A549 treated with Hydrocortisone at 1 μM for 4 hours (cell line): ENCODE measurements around the gene LPCAT2. TPM values are rescaled to one million over a fixed set of nuclear protein-coding genes. Genes with fewer than 3 reads are reported as not detected.

Experiments
- total RNA-seq: library from RNA; stranded (reverse); fragments of 200-300 nt; extraction: Qiagen RNA extraction; gene quantifications from 5 replicates; pipeline ENCODE4 v1.2.3, GENCODE V29; 2022

The LPCAT2 gene, protein sequence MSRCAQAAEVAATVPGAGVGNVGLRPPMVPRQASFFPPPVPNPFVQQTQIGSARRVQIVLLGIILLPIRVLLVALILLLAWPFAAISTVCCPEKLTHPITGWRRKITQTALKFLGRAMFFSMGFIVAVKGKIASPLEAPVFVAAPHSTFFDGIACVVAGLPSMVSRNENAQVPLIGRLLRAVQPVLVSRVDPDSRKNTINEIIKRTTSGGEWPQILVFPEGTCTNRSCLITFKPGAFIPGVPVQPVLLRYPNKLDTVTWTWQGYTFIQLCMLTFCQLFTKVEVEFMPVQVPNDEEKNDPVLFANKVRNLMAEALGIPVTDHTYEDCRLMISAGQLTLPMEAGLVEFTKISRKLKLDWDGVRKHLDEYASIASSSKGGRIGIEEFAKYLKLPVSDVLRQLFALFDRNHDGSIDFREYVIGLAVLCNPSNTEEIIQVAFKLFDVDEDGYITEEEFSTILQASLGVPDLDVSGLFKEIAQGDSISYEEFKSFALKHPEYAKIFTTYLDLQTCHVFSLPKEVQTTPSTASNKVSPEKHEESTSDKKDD
- 4.5 to 7.0 TPM (median 5.3 TPM) in 5 replicates for total RNA-seq

GRCh38 chr16:55508941-55509931, at the start of gene LPCAT2:
TSS of gene LPCAT2 (plus strand) at chr16:55509072. CDS start at chr16:55509182, 110 bp downstream.

DNA sequence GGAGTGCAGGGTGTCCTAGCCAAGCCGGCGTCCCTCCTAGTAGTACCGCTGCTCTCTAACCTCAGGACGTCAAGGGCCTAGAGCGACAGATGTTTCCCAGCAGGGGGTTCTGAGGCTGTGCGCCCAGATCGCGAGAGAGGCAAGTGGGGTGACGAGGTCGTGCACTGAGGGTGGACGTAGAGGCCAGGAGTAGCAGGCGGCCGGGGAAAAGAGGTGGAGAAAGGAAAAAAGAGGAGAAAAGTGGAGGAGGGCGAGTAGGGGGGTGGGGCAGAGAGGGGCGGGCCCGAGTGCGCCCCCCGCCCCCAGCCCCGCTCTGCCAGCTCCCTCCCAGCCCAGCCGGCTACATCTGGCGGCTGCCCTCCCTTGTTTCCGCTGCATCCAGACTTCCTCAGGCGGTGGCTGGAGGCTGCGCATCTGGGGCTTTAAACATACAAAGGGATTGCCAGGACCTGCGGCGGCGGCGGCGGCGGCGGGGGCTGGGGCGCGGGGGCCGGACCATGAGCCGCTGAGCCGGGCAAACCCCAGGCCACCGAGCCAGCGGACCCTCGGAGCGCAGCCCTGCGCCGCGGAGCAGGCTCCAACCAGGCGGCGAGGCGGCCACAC, 29.9 kb upstream of the LPCAT2 start, which contains the start of gene MMP2:
Gene MMP2 (plus strand): TSS at position 372 of the 603 bp plus-strand sequence. CDS start 282 bp downstream, outside the sequence.

DNA sequence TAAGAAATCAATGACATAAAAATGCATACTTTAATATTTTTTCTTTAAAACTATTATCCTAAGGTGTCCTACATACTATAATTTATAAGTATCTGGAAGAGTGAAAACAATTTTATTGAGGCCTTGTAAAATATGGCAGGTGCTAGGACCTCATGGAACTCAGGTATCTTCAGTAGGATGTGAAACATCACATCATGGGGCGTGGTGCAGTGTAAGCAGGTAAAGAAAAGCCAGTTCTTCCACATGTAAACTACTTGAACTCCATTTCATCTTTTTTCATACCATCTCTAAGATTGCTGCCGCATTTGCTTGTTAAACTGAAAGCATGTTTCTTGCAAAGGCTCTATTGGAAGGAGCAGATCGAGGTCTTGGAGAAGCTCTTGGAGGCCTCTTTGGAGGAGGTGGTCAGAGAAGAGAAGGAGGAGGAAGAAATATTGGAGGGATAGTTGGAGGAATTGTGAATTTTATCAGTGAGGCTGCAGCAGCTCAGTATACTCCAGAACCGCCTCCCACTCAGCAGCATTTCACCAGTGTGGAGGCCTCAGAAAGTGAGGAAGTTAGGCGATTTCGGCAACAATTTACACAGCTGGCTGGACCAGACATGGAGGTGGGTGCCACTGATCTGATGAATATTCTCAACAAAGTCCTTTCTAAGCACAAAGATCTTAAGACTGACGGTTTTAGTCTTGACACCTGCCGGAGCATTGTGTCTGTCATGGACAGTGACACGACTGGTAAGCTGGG, 57.7 kb downstream of the LPCAT2 start, which contains the start of gene CAPNS2:
Gene CAPNS2 (plus strand): TSS at position 253 of the 744 bp plus-strand sequence. CDS start 73 bp downstream, at position 326.

Other genes starting within 250 kb of the LPCAT2 start
- gene IRX6, start 184.9 kb upstream of the LPCAT2 start, total RNA-seq = not detected in 5 replicates
- 7.1 to 13.1 TPM (median 8.4 TPM) in 5 replicates for gene MMP2, start 29.9 kb upstream of the LPCAT2 start, total RNA-seq
- not detected in 5 replicates for gene CAPNS2, start 57.6 kb downstream of the LPCAT2 start, total RNA-seq
- gene SLC6A2, start 146.9 kb downstream of the LPCAT2 start, total RNA-seq = 0.10 to 0.14 TPM (median 0.12 TPM) in 3 of 5 replicates, not detected in the others